Stimulated activated CD4-positive, alpha-beta T cell treated with anti-CD3 and anti-CD28 coated beads, Interleukin-12 subunit alpha, Interleukin-12 subunit beta, amount 100 ng/mL, for 48 hours (primary cell): ENCODE data around the gene MAMDC4.
"Not testable (repeated sequence)": the region's sequence is repeated elsewhere in the genome, so short reads cannot be mapped to it uniquely, and the experiment has no call there.

Experiments
- DNase-seq, 3 donors: peaks; one replicate each; pipeline ENCODE4 v3.0.0-alpha.2; 2020; ENCODE audit warnings: low read depth in 2 of 3, low spot score in 1 of 3

Gene MAMDC4

DNA sequence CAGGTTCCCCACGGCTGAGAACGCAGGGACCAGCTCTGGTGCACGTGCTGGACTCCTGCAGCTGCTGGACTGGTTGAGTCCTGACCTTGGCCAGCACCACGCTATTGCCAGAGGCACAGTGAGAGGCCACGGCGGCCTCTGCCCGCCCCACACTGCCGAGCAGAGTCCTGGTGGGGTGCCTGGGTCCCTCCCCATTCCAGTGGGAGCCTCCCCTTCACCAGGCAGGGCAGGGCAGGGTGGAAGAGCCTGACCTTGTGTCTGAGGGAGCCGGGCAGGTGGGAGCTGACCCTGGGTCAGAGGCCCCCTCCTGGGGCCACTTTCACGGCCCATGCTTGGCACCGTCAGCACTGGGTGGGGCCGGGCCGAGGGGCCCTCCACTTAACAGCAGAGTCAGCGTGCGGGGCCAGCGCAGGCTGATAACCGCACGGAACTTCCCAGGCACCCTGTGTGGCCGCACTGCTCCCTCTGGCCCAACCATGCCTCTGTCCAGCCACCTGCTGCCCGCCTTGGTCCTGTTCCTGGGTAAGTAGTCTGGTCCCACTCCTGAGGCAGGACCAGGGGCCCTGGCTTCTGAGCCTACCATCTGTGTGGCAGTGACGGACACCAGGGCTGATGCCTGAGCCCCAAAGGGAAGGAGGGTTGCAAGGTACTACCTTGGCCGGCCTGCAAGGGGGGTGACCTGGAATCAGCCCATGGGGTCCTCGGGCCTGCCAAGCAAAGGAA is at the start of gene MAMDC4:
TSS of gene MAMDC4 (plus strand) at position 406 of the 723 bp plus-strand sequence. CDS start at position 477, 71 bp downstream.
- DNase-seq = no peak

DNA sequence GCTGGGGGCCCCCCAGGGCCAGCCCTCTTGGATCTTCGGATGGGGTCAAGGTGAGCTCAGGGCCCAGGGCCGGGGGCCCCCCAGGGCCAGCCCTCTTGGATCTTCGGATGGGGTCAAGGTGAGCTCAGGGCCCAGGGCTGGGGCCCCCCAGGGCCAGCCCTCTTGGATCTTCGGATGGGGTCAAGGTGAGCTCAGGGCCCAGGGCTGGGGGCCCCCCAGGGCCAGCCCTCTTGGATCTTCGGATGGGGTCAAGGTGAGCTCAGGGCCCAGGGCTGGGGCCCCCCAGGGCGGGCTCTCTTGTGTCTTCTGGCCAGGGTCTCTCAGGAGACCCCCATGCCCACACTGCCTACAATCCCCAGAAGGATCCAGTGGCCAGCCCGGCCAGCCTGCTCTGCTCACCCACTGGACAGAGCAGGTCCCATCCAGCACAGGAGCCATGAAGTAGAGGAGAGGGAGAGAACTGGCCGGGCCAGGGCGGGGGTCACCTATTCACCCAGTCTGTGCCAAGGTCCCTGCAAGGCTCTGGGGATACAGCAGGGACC is 49.1 kb upstream of the MAMDC4 start:
- DNase-seq = not testable (repeated sequence)

GRCh38 chr9:136803551-136804508 is 48.3 kb upstream of the MAMDC4 start:
- no peak for DNase-seq

GRCh38 chr9:136804509-136805206 is 47.5 kb upstream of the MAMDC4 start:
- DNase-seq = no peak

- no peak for DNase-seq
These were observed 46.9 kb upstream of the MAMDC4 start for GRCh38 chr9:136805207-136805740.

- no peak for DNase-seq
These were observed 46.1 kb upstream of the MAMDC4 start for GRCh38 chr9:136806067-136806466.

GRCh38 chr9:136806631-136807201 is 45.4 kb upstream of the MAMDC4 start:
- DNase-seq = no peak

DNA sequence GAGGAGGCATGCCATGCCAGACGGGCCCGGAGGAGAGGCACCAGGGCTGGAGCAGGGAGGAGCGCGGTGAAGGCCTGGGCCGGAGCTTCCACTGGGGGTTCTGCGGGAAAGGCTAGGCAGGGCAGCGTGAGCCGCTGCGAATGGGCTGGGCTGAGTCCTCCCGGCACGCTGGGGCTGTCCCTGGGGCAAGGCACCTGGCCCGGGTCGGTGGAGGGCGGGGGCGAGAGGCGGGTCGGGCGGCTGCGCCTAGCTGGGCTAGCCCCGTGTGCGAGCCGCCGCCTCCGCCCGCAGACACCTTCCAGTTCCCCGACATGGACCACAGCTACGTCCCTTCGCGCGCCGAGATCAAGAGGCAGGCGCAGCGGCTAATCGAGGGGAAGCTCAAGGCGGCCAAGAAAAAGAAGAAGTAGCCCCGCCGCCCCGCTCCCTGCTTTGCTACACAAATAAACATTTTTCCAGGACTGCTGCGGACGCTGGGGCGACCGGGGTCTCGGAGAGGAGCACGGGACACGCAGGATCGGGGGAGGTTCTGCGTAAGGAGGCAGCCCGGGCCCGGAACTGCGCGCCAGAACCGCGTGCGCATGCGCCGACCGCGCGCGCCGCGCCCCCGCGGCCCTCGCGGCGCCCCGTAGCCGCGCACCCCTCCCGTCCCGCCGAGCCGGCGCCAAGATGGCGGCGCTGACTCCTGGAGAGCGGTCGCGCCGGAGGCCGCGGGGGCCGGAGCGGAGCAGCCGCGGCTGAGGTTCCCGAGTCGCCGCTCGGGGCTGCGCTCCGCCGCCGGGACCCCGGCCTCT is 44.7 kb upstream of the MAMDC4 start, which contains the start of gene RABL6:
TSS of gene RABL6 (plus strand) at position 668 of the 794 bp plus-strand sequence. CDS start 249 bp downstream, outside the sequence.
- DNase-seq = peak; percentile 67 to 77 (median 72)

DNA sequence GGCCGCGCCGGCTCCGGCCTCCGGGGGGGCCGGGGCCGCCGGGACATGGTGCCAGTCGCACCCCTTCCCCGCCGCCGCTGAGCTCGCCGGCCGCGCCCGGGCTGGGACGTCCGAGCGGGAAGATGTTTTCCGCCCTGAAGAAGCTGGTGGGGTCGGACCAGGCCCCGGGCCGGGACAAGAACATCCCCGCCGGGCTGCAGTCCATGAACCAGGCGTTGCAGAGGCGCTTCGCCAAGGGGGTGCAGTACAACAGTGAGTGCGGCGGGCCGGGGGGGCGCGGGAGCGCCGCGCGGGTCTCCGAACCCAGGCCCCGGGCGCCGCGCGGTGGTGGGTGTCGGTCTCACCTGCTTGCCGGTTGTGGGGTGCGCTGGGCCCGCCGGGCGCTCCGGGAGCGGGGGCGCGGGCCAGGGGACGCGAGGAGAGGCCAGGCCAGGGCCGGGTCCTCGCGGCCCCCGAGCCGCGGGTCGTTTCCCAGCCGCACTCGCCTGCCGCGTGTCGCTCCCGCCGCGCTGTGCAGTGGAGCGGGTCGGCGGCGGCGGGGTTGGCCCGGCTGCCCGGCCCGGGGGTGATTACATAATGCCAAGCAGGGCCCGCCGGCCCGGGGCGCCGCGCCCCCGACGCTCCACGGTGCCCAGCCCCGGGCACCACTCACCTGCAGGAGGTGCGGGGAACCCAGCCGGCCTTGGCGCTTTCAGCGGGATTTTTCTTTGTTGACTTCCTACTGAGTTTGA is 43.9 kb upstream of the MAMDC4 start:
- peak in 1 of 3 donors; percentile 21 for DNase-seq

- DNase-seq = no peak
These were observed 43.4 kb upstream of the MAMDC4 start for GRCh38 chr9:136808806-136809158.

GRCh38 chr9:136814725-136815421 is 37.3 kb upstream of the MAMDC4 start:
- DNase-seq = no peak

GRCh38 chr9:136815422-136815782 is 36.7 kb upstream of the MAMDC4 start:
- no peak for DNase-seq

GRCh38 chr9:136820971-136821825 is 30.9 kb upstream of the MAMDC4 start:
- DNase-seq = no peak

DNA sequence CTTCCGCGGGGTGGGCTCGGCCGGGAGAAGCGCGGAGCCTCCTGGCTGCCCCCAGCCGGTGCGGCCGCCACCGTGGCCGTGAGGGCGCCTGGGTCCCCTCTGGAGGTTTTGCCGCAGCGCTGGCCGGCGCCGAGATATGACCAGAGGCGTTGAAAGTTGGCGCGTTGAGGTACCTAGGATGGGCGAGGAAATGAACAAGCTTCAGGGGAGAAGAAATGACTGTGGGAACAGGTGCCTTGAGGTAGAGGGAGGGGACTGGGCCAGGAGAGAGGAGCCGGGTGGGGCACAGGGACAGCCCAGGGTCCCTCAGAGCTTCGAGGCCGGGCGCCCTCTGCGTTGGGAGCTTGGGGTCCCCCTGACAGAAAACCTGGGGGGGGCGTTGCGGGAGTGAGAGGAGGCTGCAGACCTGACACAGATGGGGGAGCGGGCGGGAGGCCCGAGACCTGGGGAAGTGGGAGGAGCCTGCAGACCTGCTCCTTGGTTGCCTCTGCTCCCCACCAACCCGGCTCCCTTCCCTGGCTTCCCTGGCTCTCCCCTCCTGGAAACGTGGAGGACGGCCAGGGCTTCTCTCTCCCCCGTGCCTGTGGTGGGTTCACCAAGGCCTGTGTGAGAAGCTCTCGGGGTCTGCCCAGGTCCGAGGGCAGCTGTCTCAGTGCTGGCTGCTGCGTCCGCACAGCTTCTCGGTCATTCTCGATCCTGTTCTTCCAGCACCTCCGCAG is 30.2 kb upstream of the MAMDC4 start:
- DNase-seq = no peak

DNA sequence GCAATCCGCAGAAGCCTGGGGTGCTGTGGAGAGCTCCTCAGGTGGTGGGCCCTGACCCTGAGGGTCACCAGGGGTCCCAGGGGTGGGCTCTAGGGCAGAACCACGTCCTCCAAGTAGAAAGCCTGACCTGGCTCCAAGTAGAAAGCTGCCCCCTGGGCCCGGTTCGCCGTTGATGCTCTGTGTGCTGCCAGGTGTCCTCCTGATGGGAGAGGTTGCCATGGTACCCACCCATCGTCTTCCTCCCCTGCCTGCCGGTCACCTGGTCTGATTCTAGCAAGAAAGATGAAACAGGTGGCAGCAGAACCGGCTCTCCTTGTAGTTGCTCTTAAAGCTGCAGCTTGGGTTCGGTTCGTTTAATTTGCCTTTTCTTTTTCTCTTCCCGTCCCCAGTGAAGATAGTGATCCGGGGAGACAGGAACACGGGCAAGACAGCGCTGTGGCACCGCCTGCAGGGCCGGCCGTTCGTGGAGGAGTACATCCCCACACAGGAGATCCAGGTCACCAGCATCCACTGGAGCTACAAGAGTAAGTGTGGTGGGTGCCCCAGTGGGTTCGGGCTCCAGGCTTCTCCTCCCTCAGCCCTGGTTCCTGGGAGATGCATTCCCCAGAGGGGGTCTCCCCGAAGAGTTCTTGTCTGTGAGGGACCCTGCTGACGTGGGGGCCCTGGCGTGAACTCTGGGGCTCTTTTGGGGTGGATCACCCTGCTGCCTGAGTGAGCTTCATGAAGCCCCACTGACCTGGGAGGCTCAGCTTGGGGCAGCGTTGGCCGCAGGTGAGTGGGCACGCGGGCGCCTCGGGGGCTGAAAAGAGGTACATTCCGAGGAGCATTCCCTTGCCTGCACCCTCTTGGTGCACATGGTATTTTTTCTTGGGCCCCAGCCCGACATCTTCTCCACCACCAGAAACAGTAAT is 28.8 kb upstream of the MAMDC4 start:
- DNase-seq = no peak
